Glutamatergic neuron (in vitro differentiated cells): Measurements from ENCODE around the gene CKS1B. TPM values are rescaled to one million over a fixed set of nuclear protein-coding genes. Genes with fewer than 3 reads are reported as not detected.
"Not testable (repeated sequence)": the region's sequence is repeated elsewhere in the genome, so short reads cannot be mapped to it uniquely, and the experiment has no call there.

ENCODE experiments used
- DNase-seq: peaks from one replicate; pipeline ENCODE4 v3.0.0; 2022
- H3K27ac Mint-ChIP-seq: one replicate; pipeline ENCODE4 v1.8.0; 2020; ENCODE audit warnings: mild to moderate bottlenecking, mixed read lengths, inconsistent platforms; ENCODE audit not compliant: unreplicated experiment
- H3K27me3 Mint-ChIP-seq: one replicate; pipeline ENCODE4 v1.8.0; 2020; ENCODE audit warnings: mild to moderate bottlenecking, moderate library complexity, mixed read lengths, inconsistent platforms; ENCODE audit not compliant: unreplicated experiment
- H3K36me3 Mint-ChIP-seq: one replicate; pipeline ENCODE4 v1.8.0; 2020; ENCODE audit warnings: mild to moderate bottlenecking, mixed read lengths, inconsistent platforms; ENCODE audit not compliant: unreplicated experiment
- H3K4me1 Mint-ChIP-seq: one replicate; pipeline ENCODE4 v1.8.0; 2020; ENCODE audit warnings: mild to moderate bottlenecking, low read depth, mixed read lengths, inconsistent platforms; ENCODE audit not compliant: unreplicated experiment
- H3K4me3 Mint-ChIP-seq: one replicate; pipeline ENCODE4 v1.8.0; 2020; ENCODE audit warnings: mild to moderate bottlenecking, mixed read lengths, inconsistent platforms; ENCODE audit not compliant: unreplicated experiment
- H3K9me3 Mint-ChIP-seq: one replicate; pipeline ENCODE4 v1.8.0; 2020; ENCODE audit warnings: mild to moderate bottlenecking, moderate library complexity, mixed read lengths, inconsistent platforms; ENCODE audit not compliant: unreplicated experiment
- CTCF ChIP-seq: fragments of 200-600 bp; sonication (generic); IDR thresholded peaks from one replicate; pipeline ENCODE4 v1.5.0; 2021; ENCODE audit not compliant: partially characterized antibody, unreplicated experiment
- total RNA-seq: library from RNA; stranded (reverse); fragmentation: NEBNext Ultra II Directional; extraction: Animal tissue kit (Norgen Biotek cat#: 25700); gene quantifications from one replicate; pipeline ENCODE4 v1.2.1, GENCODE V29; 2021; ENCODE audit not compliant: unreplicated experiment

CKS1B gene
- total RNA-seq, 1 donor from 2014 or later: 22.8 TPM

GRCh38 chr1:154995301-154995983 is 21.0 kb downstream of the CKS1B start:
- DNase-seq: peak; percentile 63
- TF ChIP-seq CTCF: peak; percentile 49
- not testable (repeated sequence) for H3K36me3 Mint-ChIP-seq, H3K4me1 Mint-ChIP-seq, H3K9me3 Mint-ChIP-seq, H3K27me3 Mint-ChIP-seq, H3K4me3 Mint-ChIP-seq, H3K27ac Mint-ChIP-seq

GRCh38 chr1:154996966-154997701 is 22.7 kb downstream of the CKS1B start:
- peaks cover 4% of the 10 kb centered on the region for H3K4me1 Mint-ChIP-seq
- no peaks in the 10 kb centered on the region for H3K36me3 Mint-ChIP-seq
- no peak for DNase-seq

GRCh38 chr1:154998201-154998780 is 23.8 kb downstream of the CKS1B start:
- no peak for TF ChIP-seq CTCF
- H3K27me3 Mint-ChIP-seq: peaks cover 5% of the 10 kb centered on the region
- peaks cover 4% of the 10 kb centered on the region for H3K4me1 Mint-ChIP-seq
- DNase-seq: no peak
- no peaks in the 10 kb centered on the region for H3K36me3 Mint-ChIP-seq
- peaks cover 5% of the 10 kb centered on the region for H3K9me3 Mint-ChIP-seq
- no peak overlapping the region for H3K27ac Mint-ChIP-seq
- H3K4me3 Mint-ChIP-seq: no peak overlapping the region

More at GRCh38 chr1:154996966-154997701, 22.7 kb downstream of the CKS1B start:
- H3K4me3 Mint-ChIP-seq: no peak overlapping the region
- H3K27ac Mint-ChIP-seq: no peak overlapping the region
- no peak for TF ChIP-seq CTCF
- H3K27me3 Mint-ChIP-seq: peaks cover 7% of the 10 kb centered on the region
- H3K9me3 Mint-ChIP-seq: peaks cover 5% of the 10 kb centered on the region

- Mint-ChIP-seq H3K27ac (peak overlapping the region; percentile 22), H3K36me3 (no peaks in the 10 kb centered on the region), H3K9me3 (peaks cover 5% of the 10 kb centered on the region), H3K4me3 (peak overlapping the region; percentile 67), H3K27me3 (peaks cover 5% of the 10 kb centered on the region), H3K4me1 (peaks cover 4% of the 10 kb centered on the region)
- peak; percentile 92 for TF ChIP-seq CTCF
- peak; percentile 87 for DNase-seq
Measured at GRCh38 chr1:154998818-154999570, 24.5 kb downstream of the CKS1B start.
